HEK293 (cell line): Measurements from ENCODE around the gene UGT1A7.
A peak's percentile ranks its signal among the peaks of the same experiment; 100 is the strongest.
"Not testable (repeated sequence)": the region's sequence is repeated elsewhere in the genome, so short reads cannot be mapped to it uniquely, and the experiment has no call there.

ENCODE experiments used
- CTCF ChIA-PET: fragments of 350-600 bp; formaldehyde crosslinking; extraction: SDS; loops from one replicate; lab custom pipeline; 2021; ENCODE audit warnings: antibody characterized with exemption; lab: Yijun Ruan, JAX
- POLR2A ChIA-PET: fragments of 300-600 bp; formaldehyde crosslinking; extraction: SDS; loops from one replicate; lab custom pipeline; 2020; ENCODE audit warnings: antibody characterized with exemption, inconsistent platforms; lab: Yijun Ruan, JAX
- H3K27ac ChIP-seq: fragments of 200-500 bp; sonication (Bioruptor generic); 2 replicates; pipeline ENCODE4 v1.5.1; 2014; ENCODE audit warnings: low read depth, low read length, control low read depth, inconsistent platforms; ENCODE audit errors: extremely low read depth
- H3K36me3 ChIP-seq, 2 experiments: fragments of 200-500 bp in 1 of 2; sonication (Bioruptor generic) in 1 of 2; 1 replicate in 1 of 2; 2 replicates in 1 of 2; pipeline ENCODE4 v1.5.1; 2014 to 2017; ENCODE audit warnings: inconsistent platforms in 2 of 2, low read length in 2 of 2; ENCODE audit not compliant: control insufficient read depth in 2 of 2, insufficient read depth in 1 of 2
- H3K4me1 ChIP-seq: fragments of 200-500 bp; sonication (Bioruptor generic); 2 replicates; pipeline ENCODE4 v1.5.1; 2014; ENCODE audit warnings: mild to moderate bottlenecking, low read length, inconsistent platforms; ENCODE audit not compliant: control insufficient read depth, insufficient read depth
- H3K4me3 ChIP-seq: 2 replicates; pipeline ENCODE4 v1.5.1; 2011; ENCODE audit warnings: low read depth, mild to moderate bottlenecking, control low read depth, low read length, moderate library complexity
- H3K9me3 ChIP-seq: fragments of 200-500 bp; sonication (Bioruptor generic); 2 replicates; pipeline ENCODE4 v1.5.1; 2014; ENCODE audit warnings: low read depth, low read length, inconsistent platforms; ENCODE audit not compliant: control insufficient read depth, insufficient read depth
- FEZF1 ChIP-seq: fragments of 450-650 bp; formaldehyde crosslinking; IDR thresholded peaks from 2 replicates; pipeline ENCODE4 v1.5.1; 2016; ENCODE audit warnings: missing biosample characterization, missing genetic modification characterization
- HOXD13 ChIP-seq: sonication (generic); formaldehyde crosslinking; IDR thresholded peaks from 2 replicates; pipeline ENCODE4 v1.8.0; 2022; ENCODE audit warnings: missing genetic modification reagents, borderline replicate concordance
- SALL2 ChIP-seq: fragments of 450-650 bp; formaldehyde crosslinking; IDR thresholded peaks from 2 replicates; pipeline ENCODE4 v1.5.0; 2017; ENCODE audit warnings: missing biosample characterization, mild to moderate bottlenecking, missing genetic modification characterization, borderline replicate concordance
- ZBTB1 ChIP-seq: fragments of 450-650 bp; formaldehyde crosslinking; IDR thresholded peaks from 2 replicates; pipeline ENCODE4 v1.5.1; 2016; ENCODE audit warnings: missing biosample characterization, missing genetic modification characterization
- ZNF133 ChIP-seq: fragments of 450-650 bp; formaldehyde crosslinking; IDR thresholded peaks from 2 replicates; pipeline ENCODE4 v1.5.1; 2016; ENCODE audit warnings: missing biosample characterization, missing genetic modification characterization
- ZNF169 ChIP-seq: fragments of 450-650 bp; formaldehyde crosslinking; IDR thresholded peaks from 2 replicates; pipeline ENCODE4 v1.5.1; 2016; ENCODE audit warnings: missing biosample characterization, missing genetic modification characterization
- ZNF2 ChIP-seq: fragments of 450-650 bp; formaldehyde crosslinking; IDR thresholded peaks from 2 replicates; pipeline ENCODE4 v1.5.1; 2016; ENCODE audit warnings: missing biosample characterization, missing genetic modification characterization
- ZNF214 ChIP-seq: fragments of 450-650 bp; formaldehyde crosslinking; IDR thresholded peaks from 2 replicates; pipeline ENCODE4 v1.5.1; 2017; ENCODE audit warnings: missing biosample characterization, mild to moderate bottlenecking, missing genetic modification characterization, borderline replicate concordance
- ZNF501 ChIP-seq: fragments of 450-650 bp; formaldehyde crosslinking; IDR thresholded peaks from 2 replicates; pipeline ENCODE4 v1.5.1; 2016; ENCODE audit warnings: missing biosample characterization, missing genetic modification characterization
- ZNF830 ChIP-seq: fragments of 450-650 bp; IDR thresholded peaks from 2 replicates; pipeline ENCODE4 v1.5.0; 2018; ENCODE audit warnings: missing biosample characterization, missing genetic modification characterization, low read depth, mild to moderate bottlenecking, moderate library complexity
- TF ChIP-seq, protein P1 (sequence below): fragments of 450-650 bp; formaldehyde crosslinking; IDR thresholded peaks from 2 replicates; pipeline ENCODE4 v1.5.1; 2016; ENCODE audit warnings: missing biosample characterization, missing genetic modification characterization, borderline replicate concordance
- TF ChIP-seq, protein P2 (sequence below): fragments of 450-650 bp; formaldehyde crosslinking; IDR thresholded peaks from 2 replicates; pipeline ENCODE4 v1.5.1; 2017; ENCODE audit warnings: missing biosample characterization, missing genetic modification characterization
- TF ChIP-seq, protein P3 (sequence below): fragments of 450-650 bp; formaldehyde crosslinking; IDR thresholded peaks from 2 replicates; pipeline ENCODE4 v1.5.1; 2016; ENCODE audit warnings: missing biosample characterization, missing genetic modification characterization
- TF ChIP-seq, protein P4 (sequence below): fragments of 450-650 bp; formaldehyde crosslinking; IDR thresholded peaks from 2 replicates; pipeline ENCODE4 v1.5.1; 2016; ENCODE audit warnings: missing biosample characterization, missing genetic modification characterization

The UGT1A7 gene

DNA sequence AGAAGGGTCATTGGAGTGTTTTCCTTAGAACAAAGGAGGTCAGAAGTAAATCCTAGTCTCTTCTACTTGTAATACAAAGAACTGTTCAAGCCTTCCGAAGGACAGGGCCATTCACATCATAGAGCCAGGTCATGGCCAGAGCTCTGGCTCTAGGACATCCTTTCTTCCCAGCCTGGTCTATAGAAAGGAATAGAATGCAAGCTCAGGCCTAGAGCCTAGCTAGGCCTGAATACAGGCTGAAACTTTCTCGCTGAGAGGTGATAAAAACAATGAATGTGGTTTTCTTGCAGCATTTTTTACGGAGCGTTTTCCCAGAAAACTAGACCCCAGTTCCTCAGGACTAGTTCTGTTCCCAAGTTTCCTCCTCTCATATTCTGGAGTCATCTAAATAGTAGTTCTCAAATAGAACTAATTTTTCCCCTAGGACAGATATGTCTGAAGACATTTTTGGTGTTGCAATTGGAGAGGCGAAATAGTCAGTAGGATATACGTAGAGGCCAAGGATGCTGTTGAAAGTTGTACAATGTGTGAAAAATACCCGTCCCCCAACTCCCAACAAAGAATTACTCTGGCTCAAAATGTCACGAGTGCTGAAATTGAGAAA lies 17.8 kb downstream of the UGT1A7 start (continued):
- no peak for TF ChIP-seq ZBTB1 (tag by site-specific recombination)
- TF ChIP-seq ZNF214 (tag by site-specific recombination), result no peak
- TF ChIP-seq ZNF2 (tag by site-specific recombination), result no peak
- TF ChIP-seq, protein P1, sequence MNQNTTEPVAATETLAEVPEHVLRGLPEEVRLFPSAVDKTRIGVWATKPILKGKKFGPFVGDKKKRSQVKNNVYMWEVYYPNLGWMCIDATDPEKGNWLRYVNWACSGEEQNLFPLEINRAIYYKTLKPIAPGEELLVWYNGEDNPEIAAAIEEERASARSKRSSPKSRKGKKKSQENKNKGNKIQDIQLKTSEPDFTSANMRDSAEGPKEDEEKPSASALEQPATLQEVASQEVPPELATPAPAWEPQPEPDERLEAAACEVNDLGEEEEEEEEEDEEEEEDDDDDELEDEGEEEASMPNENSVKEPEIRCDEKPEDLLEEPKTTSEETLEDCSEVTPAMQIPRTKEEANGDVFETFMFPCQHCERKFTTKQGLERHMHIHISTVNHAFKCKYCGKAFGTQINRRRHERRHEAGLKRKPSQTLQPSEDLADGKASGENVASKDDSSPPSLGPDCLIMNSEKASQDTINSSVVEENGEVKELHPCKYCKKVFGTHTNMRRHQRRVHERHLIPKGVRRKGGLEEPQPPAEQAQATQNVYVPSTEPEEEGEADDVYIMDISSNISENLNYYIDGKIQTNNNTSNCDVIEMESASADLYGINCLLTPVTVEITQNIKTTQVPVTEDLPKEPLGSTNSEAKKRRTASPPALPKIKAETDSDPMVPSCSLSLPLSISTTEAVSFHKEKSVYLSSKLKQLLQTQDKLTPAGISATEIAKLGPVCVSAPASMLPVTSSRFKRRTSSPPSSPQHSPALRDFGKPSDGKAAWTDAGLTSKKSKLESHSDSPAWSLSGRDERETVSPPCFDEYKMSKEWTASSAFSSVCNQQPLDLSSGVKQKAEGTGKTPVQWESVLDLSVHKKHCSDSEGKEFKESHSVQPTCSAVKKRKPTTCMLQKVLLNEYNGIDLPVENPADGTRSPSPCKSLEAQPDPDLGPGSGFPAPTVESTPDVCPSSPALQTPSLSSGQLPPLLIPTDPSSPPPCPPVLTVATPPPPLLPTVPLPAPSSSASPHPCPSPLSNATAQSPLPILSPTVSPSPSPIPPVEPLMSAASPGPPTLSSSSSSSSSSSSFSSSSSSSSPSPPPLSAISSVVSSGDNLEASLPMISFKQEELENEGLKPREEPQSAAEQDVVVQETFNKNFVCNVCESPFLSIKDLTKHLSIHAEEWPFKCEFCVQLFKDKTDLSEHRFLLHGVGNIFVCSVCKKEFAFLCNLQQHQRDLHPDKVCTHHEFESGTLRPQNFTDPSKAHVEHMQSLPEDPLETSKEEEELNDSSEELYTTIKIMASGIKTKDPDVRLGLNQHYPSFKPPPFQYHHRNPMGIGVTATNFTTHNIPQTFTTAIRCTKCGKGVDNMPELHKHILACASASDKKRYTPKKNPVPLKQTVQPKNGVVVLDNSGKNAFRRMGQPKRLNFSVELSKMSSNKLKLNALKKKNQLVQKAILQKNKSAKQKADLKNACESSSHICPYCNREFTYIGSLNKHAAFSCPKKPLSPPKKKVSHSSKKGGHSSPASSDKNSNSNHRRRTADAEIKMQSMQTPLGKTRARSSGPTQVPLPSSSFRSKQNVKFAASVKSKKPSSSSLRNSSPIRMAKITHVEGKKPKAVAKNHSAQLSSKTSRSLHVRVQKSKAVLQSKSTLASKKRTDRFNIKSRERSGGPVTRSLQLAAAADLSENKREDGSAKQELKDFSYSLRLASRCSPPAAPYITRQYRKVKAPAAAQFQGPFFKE, result no peak
- TF ChIP-seq SALL2 (tag by site-specific recombination), result no peak
- no peak for TF ChIP-seq ZNF830

DNA sequence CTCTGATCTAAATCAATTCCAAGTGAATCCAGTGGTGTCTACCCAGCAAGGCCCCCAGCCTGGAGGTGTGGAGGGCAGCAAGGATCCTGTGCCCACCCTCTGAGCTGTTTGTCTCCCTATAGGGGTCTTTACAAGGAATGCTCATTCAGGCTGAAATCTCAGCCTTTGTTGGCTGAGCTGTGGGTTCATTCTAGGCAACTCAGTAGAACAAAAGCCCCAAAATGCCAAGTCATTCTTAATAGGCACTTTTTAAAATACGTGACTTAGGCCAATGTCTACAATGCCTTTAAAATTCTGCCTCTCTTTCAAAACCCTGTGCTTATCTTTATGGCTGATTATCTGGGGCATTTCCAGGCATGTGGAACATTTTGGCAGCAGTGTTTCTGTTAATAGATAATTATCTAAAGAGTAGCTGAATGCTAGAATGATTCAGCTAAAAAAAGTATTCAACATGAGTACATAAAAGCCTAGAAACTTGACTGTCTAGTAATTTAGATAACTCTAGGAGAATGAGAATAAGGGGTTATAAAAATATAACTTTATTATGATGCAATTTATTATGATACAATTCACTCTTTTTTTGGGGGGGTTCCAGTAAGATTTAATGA lies 18.4 kb downstream of the UGT1A7 start:
- Histone ChIP-seq H3K4me1 (0 out of 2 replicates have a peak, but pooled peaks cover 2% of the 10 kb centered on the region), H3K36me3 (no peaks in the 10 kb centered on the region), H3K27ac (no peak overlapping the region), H3K4me3 (no peak overlapping the region), H3K9me3 (no peaks in the 10 kb centered on the region)
- CTCF ChIA-PET, result interaction anchor here (1.2 kb wide), 1 partner anchor 11 kb away, joined by 5 read pairs; no protein-coding TSS in a partner anchor
- TF ChIP-seq, protein P2, sequence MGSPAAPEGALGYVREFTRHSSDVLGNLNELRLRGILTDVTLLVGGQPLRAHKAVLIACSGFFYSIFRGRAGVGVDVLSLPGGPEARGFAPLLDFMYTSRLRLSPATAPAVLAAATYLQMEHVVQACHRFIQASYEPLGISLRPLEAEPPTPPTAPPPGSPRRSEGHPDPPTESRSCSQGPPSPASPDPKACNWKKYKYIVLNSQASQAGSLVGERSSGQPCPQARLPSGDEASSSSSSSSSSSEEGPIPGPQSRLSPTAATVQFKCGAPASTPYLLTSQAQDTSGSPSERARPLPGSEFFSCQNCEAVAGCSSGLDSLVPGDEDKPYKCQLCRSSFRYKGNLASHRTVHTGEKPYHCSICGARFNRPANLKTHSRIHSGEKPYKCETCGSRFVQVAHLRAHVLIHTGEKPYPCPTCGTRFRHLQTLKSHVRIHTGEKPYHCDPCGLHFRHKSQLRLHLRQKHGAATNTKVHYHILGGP (tag by site-specific recombination), result peak; percentile 35; the same call in 1 of the 2 replicates
- no peak for TF ChIP-seq ZNF501 (tag by site-specific recombination)
- TF ChIP-seq FEZF1 (tag by site-specific recombination), result peak; percentile 45; the same call in 1 of the 2 replicates
- peak; percentile 17; the same call in 1 of the 2 replicates for TF ChIP-seq HOXD13 (CRISPR knock-in tag)
- POLR2A ChIA-PET, result no interaction called here

DNA sequence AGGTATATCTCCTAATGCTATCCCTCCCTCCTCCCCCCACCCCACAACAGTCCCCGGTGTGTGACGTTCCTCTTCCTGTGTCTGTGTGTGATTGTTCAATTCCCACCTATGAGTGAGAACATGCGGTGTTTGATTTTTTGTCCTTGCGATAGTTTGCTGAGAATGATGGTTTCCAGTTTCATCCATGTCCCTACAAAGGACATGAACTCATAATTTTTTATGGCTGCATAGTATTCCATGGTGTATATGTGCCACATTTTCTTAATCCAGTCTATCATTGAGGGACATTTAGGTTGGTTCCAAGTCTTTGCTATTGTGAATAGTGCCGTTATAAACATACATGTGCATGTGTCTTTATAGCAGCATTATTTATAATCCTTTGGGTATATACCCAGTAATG lies 19.1 kb downstream of the UGT1A7 start:
- POLR2A ChIA-PET, CTCF ChIA-PET, H3K27ac ChIP-seq, H3K4me3 ChIP-seq, H3K9me3 ChIP-seq, H3K36me3 ChIP-seq, H3K4me1 ChIP-seq: not testable (repeated sequence)

DNA sequence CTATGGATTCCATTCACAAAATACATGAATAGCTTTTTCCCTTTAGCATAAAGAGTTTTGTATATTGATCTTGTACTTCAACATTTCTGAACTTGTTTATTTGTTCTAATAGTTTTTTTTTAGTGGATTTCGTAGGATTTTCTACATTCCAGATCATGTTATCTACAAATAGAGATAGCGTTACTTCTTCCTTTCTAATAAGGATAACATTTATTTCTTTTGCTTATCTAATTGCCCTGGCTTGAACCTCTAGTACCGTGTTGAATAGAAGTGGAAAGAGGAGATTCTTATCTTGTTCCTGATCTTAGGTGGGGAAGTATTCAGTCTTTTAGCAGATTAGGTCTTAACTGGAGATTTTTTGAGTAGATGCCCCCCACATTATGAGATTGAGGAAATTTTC lies 20.5 kb downstream of the UGT1A7 start:
- Histone ChIP-seq H3K4me3 (no peak overlapping the region), H3K4me1 (0 out of 2 replicates have a peak, but pooled peaks cover 2% of the 10 kb centered on the region), H3K36me3 (no peaks in the 10 kb centered on the region), H3K27ac (no peak overlapping the region), H3K9me3 (no peaks in the 10 kb centered on the region)
- POLR2A ChIA-PET, result no interaction called here
- CTCF ChIA-PET, result interaction anchor here (0.6 kb wide), 1 partner anchor 110 kb away, joined by 3 read pairs; no protein-coding TSS in a partner anchor
- TF ChIP-seq, protein P3, sequence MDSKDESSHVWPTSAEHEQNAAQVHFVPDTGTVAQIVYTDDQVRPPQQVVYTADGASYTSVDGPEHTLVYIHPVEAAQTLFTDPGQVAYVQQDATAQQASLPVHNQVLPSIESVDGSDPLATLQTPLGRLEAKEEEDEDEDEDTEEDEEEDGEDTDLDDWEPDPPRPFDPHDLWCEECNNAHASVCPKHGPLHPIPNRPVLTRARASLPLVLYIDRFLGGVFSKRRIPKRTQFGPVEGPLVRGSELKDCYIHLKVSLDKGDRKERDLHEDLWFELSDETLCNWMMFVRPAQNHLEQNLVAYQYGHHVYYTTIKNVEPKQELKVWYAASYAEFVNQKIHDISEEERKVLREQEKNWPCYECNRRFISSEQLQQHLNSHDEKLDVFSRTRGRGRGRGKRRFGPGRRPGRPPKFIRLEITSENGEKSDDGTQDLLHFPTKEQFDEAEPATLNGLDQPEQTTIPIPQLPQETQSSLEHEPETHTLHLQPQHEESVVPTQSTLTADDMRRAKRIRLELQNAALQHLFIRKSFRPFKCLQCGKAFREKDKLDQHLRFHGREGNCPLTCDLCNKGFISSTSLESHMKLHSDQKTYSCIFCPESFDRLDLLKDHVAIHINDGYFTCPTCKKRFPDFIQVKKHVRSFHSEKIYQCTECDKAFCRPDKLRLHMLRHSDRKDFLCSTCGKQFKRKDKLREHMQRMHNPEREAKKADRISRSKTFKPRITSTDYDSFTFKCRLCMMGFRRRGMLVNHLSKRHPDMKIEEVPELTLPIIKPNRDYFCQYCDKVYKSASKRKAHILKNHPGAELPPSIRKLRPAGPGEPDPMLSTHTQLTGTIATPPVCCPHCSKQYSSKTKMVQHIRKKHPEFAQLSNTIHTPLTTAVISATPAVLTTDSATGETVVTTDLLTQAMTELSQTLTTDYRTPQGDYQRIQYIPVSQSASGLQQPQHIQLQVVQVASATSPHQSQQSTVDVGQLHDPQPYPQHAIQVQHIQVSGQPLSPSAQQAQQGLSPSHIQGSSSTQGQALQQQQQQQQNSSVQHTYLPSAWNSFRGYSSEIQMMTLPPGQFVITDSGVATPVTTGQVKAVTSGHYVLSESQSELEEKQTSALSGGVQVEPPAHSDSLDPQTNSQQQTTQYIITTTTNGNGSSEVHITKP, result no peak
- TF ChIP-seq ZNF133 (tag by site-specific recombination) (no peak), ZNF169 (tag by site-specific recombination) (no peak)
- TF ChIP-seq, protein P4, sequence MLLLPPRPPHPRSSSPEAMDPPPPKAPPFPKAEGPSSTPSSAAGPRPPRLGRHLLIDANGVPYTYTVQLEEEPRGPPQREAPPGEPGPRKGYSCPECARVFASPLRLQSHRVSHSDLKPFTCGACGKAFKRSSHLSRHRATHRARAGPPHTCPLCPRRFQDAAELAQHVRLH (tag by site-specific recombination), result no peak
